Measurements from ENCODE around the gene HOPX.
A peak's percentile ranks its signal among the peaks of the same experiment; 100 is the strongest.
"Not testable (repeated sequence)": the region's sequence is repeated elsewhere in the genome, so short reads cannot be mapped to it uniquely, and the experiment has no call there.

Gene HOPX, protein sequence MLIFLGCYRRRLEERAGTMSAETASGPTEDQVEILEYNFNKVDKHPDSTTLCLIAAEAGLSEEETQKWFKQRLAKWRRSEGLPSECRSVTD

DNA sequence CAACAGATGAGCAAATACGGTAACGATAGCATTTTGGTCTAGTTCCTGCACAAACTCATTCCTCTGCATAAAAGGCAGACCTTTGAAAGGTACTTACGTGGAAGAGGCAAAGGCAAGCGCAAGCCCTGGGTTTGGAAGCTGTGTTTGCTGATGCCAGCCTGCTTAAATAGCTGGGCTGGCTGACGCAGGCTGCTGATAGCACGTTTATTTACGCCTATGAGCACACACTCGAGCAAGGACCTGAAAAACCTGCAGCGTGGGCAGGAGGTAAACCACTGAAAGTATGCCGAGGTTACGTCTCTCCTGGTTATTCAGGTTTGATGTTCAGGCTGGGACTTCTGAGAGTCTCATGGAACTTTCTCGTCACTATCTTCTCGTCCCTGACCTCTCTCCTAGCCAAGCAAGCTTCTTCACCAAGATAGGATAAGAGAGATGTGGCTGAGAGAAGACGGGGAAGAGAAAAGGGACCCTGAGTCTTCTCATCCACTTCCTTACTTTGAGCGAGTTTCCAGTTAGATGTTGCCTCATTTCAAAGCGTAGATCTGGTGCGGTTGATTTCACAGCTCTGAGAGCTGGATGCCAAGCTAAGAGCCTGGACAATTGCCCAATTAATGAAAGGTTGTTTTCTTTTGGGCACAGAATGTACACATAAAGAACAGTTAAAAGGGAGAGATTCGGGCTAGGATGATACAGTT lies at the start of gene HOPX:
Gene HOPX (minus strand): TSS at position 139 of the 695 bp plus-strand sequence. CDS start 23,480 bp downstream, outside the sequence.
- H3K4me1 Mint-ChIP-seq, result peaks cover 17% of the 10 kb centered on the region
- H3K4me3 Mint-ChIP-seq, result peak within 1 kb of the TSS; percentile 16
- peak within 1 kb of the TSS; percentile 40 for H3K27ac Mint-ChIP-seq
- ATAC-seq, result peak; percentile 79
- H3K27me3 Mint-ChIP-seq, result peaks cover 27% of the 10 kb centered on the region
- no peaks in the 10 kb centered on the region for H3K36me3 Mint-ChIP-seq
- H3K9me3 Mint-ChIP-seq, result no peaks in the 10 kb centered on the region

DNA sequence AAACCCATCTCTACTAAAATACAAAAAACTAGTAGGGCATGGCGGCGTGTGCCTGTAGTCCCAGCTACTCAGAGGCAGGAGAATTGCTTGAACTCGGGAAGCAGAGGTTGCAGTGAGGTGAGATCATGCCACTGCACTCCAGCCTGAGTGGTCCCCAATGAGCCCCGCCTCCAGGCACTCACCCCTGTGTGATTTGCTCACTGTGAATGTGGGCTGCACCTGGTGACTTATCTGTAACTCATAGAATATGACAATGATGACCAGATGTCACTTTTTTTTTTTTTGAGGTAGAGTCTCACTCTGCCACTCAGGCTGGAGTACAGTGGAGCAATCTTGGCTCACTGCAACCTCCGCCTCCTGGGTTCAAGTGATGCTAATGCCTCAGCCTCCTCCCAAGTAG lies 49.0 kb upstream of the HOPX start:
- Mint-ChIP-seq H3K27ac (no peak overlapping the region), H3K36me3 (no peaks in the 10 kb centered on the region), H3K4me1 (no peaks in the 10 kb centered on the region), H3K27me3 (peaks cover 16% of the 10 kb centered on the region), H3K9me3 (peaks cover 2% of the 10 kb centered on the region), H3K4me3 (no peak overlapping the region)
- ATAC-seq, result no peak

DNA sequence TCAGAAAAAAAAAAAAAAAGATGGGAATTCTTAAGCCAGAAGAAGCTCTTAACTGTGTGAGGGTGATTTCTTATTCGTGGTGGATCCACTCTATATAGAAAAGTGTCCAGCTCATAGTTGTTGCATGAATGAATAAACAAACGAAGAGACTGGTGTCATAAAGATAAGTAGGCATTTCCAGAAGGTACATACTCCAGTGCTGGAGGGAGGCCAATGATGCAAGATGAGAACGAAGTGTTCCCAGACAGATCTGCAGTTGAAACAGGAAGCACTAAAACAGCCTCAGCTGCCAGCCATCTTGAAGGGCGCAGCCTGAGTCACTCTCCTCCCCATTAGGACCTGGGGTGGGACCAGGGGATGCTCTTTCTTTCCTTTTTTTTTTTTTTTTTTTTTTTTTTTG lies 47.4 kb upstream of the HOPX start:
- peaks cover 1% of the 10 kb centered on the region for H3K4me1 Mint-ChIP-seq
- H3K27ac Mint-ChIP-seq, result no peak overlapping the region
- ATAC-seq, result no peak
- no peaks in the 10 kb centered on the region for H3K36me3 Mint-ChIP-seq
- no peak overlapping the region for H3K4me3 Mint-ChIP-seq
- peaks cover 2% of the 10 kb centered on the region for H3K9me3 Mint-ChIP-seq
- H3K27me3 Mint-ChIP-seq, result peaks cover 16% of the 10 kb centered on the region

DNA sequence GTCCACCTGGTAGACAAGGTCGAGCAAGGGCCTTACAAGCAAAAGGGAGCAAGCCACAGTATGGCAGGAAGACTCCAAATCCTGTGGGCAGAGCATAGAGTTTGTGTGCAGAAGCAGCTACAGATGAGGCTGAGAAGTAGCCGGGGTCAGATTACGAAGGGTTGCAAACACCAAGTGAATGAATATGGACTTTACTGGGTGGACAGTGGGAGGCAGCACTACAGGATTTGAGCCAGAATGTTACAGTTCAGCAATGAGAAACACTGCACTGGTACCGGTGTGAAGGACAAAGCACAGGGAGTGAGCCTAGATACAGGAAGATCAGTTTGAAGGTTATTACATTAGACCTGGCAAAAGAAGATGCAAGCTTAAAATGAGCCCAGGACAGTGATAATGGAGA lies 46.1 kb upstream of the HOPX start:
- peaks cover 2% of the 10 kb centered on the region for H3K27me3 Mint-ChIP-seq
- no peaks in the 10 kb centered on the region for H3K36me3 Mint-ChIP-seq
- H3K27ac Mint-ChIP-seq, result no peak overlapping the region
- ATAC-seq, result no peak
- H3K4me1 Mint-ChIP-seq, result peaks cover 7% of the 10 kb centered on the region
- peaks cover 2% of the 10 kb centered on the region for H3K9me3 Mint-ChIP-seq
- no peak overlapping the region for H3K4me3 Mint-ChIP-seq

DNA sequence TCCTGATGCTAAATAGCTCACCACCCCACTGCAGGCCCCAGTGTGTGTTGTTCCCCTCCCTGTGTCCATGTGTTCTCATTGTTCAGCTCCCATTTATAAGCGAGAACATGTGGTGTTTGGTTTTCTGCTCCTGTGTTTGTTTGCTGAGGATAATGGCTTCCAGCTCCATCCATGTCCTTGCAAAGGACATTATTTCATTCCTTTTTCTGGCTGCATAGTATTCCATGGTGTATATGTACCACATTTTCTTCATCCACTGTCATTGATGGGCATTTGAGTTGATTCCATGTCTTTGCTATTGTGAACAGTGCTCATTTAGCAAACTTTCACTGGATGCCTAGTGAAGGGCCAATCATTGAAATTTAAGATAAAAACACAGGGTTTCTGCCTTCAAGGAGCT lies 45.5 kb upstream of the HOPX start:
- H3K36me3 Mint-ChIP-seq, H3K9me3 Mint-ChIP-seq, H3K27ac Mint-ChIP-seq, H3K4me3 Mint-ChIP-seq, H3K4me1 Mint-ChIP-seq, H3K27me3 Mint-ChIP-seq, ATAC-seq: not testable (repeated sequence)

DNA sequence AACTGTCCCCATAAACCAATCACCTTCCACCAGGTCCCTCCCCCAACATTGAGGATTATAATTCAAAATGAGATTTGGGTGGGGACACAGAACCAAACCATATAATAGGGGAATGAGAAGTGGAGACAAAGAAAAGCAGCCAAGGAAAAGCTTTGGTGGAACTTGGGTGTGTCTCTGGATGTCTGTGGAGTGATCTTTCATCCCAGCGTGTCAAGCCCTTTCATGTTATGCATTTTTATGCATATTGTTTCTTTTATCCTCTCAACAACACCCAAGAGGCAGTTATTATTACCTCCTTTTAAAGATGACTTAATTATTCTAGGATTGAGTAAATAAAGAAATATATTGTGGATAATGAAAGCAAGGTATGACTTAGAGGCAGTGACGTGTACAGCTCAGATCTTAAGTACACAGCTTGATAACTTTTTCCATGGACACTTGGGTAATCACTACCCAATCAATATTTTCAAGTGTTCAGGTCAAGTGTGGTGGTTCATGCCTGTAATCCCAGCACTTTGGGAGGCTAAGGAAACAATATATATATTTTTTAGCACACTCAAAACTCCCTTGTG lies 42.6 kb upstream of the HOPX start:
- Mint-ChIP-seq H3K4me1 (peaks cover 7% of the 10 kb centered on the region), H3K4me3 (no peak overlapping the region), H3K27me3 (no peaks in the 10 kb centered on the region), H3K9me3 (peaks cover 2% of the 10 kb centered on the region), H3K27ac (no peak overlapping the region), H3K36me3 (no peaks in the 10 kb centered on the region)
- no peak for ATAC-seq

DNA sequence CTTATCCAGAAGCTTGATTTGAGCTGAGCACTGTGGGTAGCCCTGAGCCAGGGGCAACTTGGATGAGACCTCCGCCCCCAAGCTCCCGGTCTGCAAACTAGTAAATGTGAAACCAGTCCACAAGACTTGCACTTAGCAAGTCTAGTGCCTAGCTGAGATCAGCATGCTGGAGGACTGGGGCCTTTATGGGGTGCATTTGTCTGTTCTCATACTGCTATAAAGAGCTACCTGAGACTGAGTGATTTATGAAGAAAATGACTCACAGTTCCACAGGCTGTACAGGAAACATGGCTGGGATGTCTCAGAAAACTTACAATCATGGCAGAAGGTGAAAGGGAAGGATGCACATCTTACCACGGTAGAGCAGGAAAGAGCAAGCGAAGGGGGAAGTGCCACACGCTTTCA lies 42.1 kb upstream of the HOPX start:
- no peak overlapping the region for H3K4me3 Mint-ChIP-seq
- no peaks in the 10 kb centered on the region for H3K27me3 Mint-ChIP-seq
- H3K27ac Mint-ChIP-seq, result no peak overlapping the region
- H3K36me3 Mint-ChIP-seq, result no peaks in the 10 kb centered on the region
- ATAC-seq, result peak; percentile 67
- peaks cover 2% of the 10 kb centered on the region for H3K9me3 Mint-ChIP-seq
- H3K4me1 Mint-ChIP-seq, result peaks cover 7% of the 10 kb centered on the region

DNA sequence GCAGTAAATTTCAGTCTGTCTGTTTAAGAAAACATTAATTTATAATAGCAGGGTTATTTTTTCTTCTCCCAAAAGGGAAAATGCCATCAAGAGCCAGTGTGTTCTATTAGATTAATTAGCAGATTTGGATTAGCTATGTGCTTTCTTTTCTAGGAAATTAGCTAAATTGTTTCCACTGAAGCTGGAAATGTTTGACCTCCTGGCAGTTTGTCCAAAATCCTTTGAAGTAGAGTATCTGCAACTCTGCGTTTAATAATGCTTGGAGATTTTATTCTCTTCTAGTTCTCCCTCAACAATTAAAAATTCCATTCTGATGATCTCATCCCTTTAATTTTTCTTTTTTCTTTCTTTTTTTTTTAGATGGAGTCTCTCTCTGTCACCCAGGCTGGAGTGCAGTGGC lies 27.1 kb upstream of the HOPX start:
- no peak overlapping the region for H3K4me3 Mint-ChIP-seq
- no peaks in the 10 kb centered on the region for H3K4me1 Mint-ChIP-seq
- no peaks in the 10 kb centered on the region for H3K36me3 Mint-ChIP-seq
- peaks cover 12% of the 10 kb centered on the region for H3K27me3 Mint-ChIP-seq
- H3K9me3 Mint-ChIP-seq, result no peaks in the 10 kb centered on the region
- ATAC-seq, result no peak
- H3K27ac Mint-ChIP-seq, result no peak overlapping the region

DNA sequence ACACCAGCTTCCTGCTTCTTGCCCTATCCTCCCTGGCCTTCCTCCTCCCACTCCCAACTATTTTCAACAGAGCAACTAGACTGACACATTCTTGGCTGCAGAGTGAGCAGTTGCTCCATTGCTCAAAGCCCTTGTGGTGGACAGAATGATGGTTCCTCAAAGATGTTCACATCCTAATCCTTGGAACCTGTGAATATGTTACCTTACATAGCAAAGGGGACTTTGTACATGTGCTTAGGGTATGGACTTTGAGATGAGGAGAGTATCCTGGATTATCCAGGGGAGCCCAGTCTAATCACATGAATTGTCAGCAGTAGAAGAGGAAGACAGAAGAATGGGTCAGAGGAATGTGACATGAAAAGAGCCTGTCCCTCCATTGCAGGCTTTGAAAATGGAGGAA lies 24.9 kb upstream of the HOPX start:
- Mint-ChIP-seq H3K4me3 (no peak overlapping the region), H3K36me3 (no peaks in the 10 kb centered on the region), H3K9me3 (no peaks in the 10 kb centered on the region), H3K4me1 (no peaks in the 10 kb centered on the region), H3K27me3 (peaks cover 12% of the 10 kb centered on the region), H3K27ac (no peak overlapping the region)
- no peak for ATAC-seq

DNA sequence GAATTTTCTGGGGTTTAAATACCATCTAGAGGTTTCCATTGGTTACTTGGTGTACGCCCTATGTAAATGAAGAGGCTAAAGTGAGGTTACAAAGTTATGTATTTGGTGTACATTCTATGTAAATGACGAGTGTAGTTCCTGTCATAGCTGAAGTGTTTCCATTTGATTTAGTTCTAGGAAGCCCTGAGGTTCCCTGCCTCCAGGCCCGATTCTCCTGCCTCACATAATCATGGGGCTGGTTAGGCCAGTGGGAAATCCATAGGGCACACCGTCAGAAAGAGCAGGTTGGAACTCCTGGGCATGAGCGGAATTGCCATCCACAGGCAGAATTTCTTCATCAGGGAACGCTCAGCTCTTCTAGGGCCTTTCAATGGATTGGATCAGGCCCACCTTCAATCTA lies 24.2 kb upstream of the HOPX start:
- no peaks in the 10 kb centered on the region for H3K4me1 Mint-ChIP-seq
- no peaks in the 10 kb centered on the region for H3K9me3 Mint-ChIP-seq
- peaks cover 12% of the 10 kb centered on the region for H3K27me3 Mint-ChIP-seq
- H3K27ac Mint-ChIP-seq, result no peak overlapping the region
- no peak overlapping the region for H3K4me3 Mint-ChIP-seq
- ATAC-seq, result no peak
- no peaks in the 10 kb centered on the region for H3K36me3 Mint-ChIP-seq

DNA sequence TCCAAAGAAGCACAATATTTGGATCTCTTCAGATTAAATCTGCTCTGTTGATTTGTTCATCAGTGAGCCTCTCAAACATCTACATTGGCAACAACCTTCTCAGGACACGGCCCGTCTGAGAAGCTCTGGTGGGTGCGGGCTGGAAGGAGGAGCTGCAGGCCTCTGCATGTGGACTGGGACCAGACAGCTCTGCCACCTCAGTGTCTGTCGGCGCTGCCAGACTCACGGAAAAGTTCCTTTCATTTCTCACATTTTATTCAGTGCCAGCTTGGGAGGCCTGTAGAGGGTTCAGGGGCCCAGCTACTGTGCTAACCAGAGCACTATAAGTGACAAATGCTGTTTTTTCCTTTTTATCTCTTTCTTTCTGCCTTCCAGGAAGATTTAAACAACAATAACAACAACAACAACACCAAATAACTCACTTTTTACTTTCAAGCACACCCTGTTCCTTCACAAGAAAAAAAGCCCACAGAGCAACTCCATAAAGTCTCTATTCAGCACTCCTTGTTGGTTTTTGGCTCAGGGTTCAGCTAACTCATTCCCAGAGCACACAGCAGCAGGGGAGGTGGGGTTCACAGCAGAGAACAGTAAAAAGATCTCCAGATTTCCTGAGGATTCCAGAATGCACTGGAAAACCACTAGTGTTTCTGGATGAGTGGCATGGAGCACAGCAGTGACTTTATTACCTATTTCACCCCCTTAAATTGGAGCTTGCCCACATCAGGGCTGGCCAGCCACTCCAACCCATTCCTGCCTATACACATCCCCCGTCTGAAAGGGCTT lies 23.2 kb upstream of the HOPX start:
- ATAC-seq, result no peak
- Mint-ChIP-seq H3K27me3 (peaks cover 9% of the 10 kb centered on the region), H3K4me1 (no peaks in the 10 kb centered on the region), H3K4me3 (no peak overlapping the region), H3K9me3 (no peaks in the 10 kb centered on the region), H3K27ac (no peak overlapping the region), H3K36me3 (no peaks in the 10 kb centered on the region)

DNA sequence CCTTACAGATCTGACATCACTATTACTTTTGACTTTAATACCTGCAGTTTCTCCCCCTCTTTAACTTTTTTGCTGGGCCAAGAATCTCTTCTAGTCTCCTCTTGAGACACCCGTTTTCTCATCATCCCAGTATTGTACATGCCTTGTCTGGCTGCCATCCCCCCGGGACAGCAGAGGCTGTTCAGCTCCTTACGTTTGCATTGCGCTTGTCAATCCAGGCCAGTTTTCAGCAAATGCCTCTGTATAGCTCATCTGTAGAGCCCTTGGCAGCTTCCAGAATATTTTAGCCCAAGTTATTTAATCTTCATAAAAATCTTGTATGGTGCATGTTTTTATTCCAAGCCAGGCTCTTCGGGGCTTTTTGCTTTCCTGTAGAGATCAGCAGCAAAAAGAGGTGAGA lies 22.3 kb upstream of the HOPX start:
- Mint-ChIP-seq H3K4me3 (no peak overlapping the region), H3K27ac (no peak overlapping the region), H3K36me3 (no peaks in the 10 kb centered on the region), H3K27me3 (peaks cover 9% of the 10 kb centered on the region), H3K4me1 (no peaks in the 10 kb centered on the region), H3K9me3 (no peaks in the 10 kb centered on the region)
- ATAC-seq, result no peak

DNA sequence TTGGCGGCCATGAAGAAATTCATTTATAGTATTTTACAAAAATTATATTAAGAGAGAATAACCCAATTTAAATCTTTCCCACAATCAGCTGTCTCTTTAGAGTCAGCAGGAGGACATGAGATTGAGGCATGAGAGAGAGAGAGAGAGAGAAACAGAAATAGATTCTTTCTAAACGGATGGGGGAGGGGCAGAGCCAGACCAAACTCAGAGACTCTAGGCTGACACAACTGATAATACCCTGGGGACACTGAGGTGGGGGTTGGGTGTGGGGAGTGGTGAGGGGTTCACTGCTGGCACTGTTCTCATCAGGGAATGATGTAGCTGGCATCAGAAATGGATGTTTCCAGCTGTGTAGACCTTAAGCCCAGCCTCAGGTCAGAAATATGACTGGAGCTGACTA lies 20.5 kb upstream of the HOPX start:
- Mint-ChIP-seq H3K4me1 (no peaks in the 10 kb centered on the region), H3K27me3 (peaks cover 11% of the 10 kb centered on the region), H3K36me3 (no peaks in the 10 kb centered on the region), H3K9me3 (no peaks in the 10 kb centered on the region), H3K27ac (no peak overlapping the region), H3K4me3 (no peak overlapping the region)
- no peak for ATAC-seq

DNA sequence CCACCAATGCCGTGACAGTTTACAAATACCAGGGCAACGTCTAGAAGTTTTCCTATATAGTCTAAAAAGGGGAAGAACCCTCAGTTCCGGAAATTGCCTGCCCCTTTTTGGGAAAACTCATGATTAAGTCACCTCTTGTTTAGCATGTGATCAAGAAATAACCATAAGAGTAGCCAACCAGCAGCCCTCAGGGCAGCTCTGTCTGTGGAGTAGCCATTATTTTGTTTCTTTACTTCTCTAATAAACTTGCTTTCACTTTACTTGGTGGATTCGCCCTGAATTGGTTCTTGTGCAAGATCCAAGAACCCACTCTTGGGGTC lies 20.0 kb upstream of the HOPX start:
- Mint-ChIP-seq H3K4me1 (no peaks in the 10 kb centered on the region), H3K4me3 (no peak overlapping the region), H3K27ac (no peak overlapping the region), H3K36me3 (no peaks in the 10 kb centered on the region), H3K27me3 (peaks cover 11% of the 10 kb centered on the region), H3K9me3 (no peaks in the 10 kb centered on the region)
- no peak for ATAC-seq

DNA sequence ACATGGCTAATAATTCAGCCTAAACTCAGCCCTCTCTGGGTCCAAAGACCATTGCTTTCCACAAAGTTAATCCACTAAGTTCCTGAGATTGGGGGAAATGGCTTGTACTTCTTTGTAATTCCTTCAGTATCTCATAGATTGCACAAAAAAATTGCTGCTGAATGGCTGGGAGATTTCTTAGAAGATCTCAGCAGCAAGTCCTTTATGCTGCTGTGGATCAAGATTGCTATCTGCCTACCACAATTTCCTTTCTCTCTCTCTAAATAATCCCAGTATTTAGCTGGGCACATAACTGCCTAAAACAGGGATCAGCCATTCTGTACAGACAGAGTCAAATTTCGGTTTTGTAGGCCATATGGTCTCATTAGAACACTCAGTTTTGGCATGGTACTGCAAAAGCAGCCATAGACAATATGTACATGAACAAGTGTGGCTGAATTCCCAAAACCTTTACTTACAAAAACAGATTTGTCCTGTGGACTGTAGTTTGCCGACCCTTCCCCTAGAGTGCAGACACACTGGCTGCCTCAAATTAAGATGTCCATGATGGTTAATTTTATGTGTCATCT lies 18.5 kb upstream of the HOPX start:
- Mint-ChIP-seq H3K4me3 (no peak overlapping the region), H3K27me3 (peaks cover 11% of the 10 kb centered on the region), H3K27ac (no peak overlapping the region), H3K9me3 (no peaks in the 10 kb centered on the region), H3K36me3 (no peaks in the 10 kb centered on the region), H3K4me1 (no peaks in the 10 kb centered on the region)
- ATAC-seq, result no peak
